IPS DF 4.7 (cell line): Measurements from ENCODE around the gene ADA.
"Not testable (repeated sequence)": the region's sequence is repeated elsewhere in the genome, so short reads cannot be mapped to it uniquely, and the experiment has no call there.

Experiments
- DNase-seq: peaks from one replicate; pipeline ENCODE4 v3.0.0-alpha.2; 2013; ENCODE audit warnings: low spot score; ENCODE audit errors: extremely low read depth

Gene ADA

DNA sequence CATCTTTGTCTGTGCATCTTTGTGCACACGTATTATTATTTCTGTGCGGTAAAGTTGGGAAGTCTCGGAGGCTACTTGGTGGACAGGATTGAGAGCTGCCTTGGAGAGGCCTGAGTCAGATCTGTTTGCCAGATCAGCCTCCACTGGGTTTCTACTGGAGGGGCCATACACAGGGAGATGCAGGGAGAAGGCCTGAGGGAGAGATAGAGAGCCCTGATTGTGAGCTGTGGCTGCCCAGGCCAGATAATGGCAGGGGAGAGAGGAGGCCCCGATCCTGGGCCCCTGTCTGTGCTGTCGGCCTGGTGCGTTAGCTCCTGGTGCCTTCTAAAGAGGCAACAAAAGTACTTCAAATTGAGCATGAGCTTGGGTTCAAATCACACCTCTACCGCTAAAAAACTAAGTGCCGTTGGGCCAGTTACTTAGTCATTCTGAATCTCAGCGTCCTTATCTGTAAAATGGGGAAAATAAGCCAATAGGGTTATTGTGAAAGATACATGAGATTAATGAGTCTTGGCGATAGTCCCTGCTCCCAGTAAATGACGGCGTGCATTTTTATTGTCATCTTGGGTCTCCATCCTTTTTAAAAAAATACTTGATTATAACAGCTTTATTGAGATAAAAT is 27.6 kb upstream of the ADA start:
- no peak for DNase-seq

- no peak for DNase-seq
Measured at GRCh38 chr20:44678242-44678641, 26.7 kb upstream of the ADA start.

DNA sequence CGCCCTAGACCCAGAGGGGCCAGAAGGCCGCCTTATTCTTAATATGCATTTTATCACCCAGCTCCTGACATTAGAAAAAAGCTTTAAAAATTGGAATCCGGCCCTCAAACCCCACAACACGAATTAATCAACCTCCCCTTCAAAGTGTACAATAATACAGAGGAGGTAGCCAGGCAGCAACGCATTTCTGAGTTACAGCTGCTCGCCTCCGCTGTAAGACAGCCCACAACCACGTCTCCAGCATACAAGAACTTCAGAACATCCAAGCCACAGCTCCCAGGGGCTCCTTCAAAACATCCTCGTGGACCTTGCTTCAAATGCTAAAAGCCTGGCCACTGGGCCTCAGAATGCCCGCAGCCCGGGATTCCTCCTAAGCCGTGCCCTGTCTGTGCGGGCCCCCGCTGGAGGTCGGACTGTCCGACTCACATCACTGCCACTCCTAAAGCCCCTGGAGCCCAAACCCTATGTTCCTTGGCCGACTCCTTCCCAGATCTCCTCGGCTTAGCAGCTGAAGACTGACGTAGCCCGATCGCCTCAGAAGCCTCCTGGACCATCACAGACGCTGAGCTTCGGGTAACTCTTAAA is 20.9 kb upstream of the ADA start:
- DNase-seq, result not testable (repeated sequence)

DNA sequence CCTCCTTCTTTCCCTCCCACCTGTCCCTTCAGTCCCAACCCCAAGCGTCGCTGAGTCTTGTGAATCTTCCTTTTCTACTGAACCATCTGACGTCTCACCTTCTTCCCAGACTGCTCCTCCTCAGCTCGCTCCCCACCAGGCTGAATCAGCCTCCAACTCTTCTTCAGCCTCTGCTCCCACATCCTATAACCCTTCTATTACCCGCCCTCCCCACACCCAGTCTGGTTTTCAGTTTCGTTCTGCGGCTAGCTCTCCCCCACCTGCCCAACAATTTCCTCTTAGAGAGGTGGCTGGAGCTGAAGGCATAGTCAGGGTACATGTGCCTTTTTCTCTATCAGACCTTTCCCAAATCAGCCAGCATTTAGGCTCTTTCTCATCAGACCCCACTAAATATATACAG is 20.0 kb upstream of the ADA start:
- not testable (repeated sequence) for DNase-seq

- not testable (repeated sequence) for DNase-seq
Measured at GRCh38 chr20:44670851-44671250, 19.4 kb upstream of the ADA start.

- DNase-seq, result no peak
Measured at GRCh38 chr20:44666066-44666465, 14.6 kb upstream of the ADA start.

- DNase-seq, result no peak
Measured at GRCh38 chr20:44664131-44664530, 12.6 kb upstream of the ADA start.

GRCh38 chr20:44662261-44662660 is 10.8 kb upstream of the ADA start:
- DNase-seq, result no peak

- no peak for DNase-seq
Measured at GRCh38 chr20:44660581-44660980, 9.1 kb upstream of the ADA start.

DNA sequence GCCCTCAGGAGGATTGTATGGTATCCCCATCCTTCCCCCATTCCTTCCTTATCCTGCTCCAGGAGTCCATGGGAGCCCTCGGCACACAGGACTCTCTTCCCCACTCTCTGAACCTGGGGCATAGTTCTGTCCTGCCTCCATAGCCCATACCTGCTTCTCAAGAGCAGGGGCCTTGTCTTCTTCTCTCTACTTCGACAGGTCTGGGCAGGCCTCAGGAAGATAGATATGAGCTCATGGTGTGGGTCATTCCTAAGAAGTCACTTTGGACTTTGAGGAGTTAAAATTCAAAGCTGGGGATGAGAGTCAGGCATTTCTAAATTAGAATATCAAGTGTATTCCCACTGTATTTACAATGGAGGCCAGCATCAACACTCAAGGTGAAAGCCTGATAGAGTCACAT is 8.4 kb upstream of the ADA start:
- DNase-seq, result no peak

GRCh38 chr20:44658810-44659209 is 7.3 kb upstream of the ADA start:
- DNase-seq, result no peak

DNA sequence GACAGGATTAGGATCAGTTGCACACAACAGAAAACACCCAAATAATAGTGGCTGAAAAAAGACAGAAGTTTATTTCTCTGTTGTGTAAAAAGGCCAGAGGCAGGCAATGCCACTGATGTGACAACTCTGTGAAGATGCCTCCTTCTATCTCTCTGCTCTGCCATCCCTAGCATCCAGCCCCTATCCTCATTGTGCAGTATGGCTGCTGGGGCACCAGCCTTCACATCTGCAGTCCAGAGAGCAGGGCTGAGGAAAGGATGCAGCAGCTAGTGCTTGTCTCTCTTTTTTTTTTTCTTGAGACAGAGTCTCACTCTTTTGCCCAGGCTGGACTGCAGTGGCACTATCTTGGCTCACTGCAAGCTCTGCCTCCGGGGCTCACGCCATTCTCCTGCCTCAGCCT is 6.4 kb upstream of the ADA start:
- DNase-seq, result no peak

DNA sequence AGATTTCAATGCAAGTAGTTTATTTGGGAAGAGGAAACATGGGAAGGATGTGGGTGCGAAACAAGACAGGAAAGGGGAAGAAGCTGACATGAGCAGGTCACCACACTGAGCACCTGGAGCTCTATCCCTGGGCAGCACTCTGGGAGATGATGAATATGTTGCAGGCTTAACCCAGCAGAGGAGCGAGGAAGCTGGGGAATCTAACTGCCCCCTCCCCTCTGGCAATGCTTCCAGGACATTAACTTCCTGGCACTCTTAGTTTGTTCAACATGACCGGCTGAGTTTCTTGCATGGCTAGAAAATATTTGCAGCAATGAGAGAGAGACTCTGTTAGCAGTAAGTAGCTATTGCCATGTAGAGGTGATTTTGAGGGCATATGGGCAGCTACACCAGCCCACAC is 4.9 kb upstream of the ADA start:
- DNase-seq, result no peak

DNA sequence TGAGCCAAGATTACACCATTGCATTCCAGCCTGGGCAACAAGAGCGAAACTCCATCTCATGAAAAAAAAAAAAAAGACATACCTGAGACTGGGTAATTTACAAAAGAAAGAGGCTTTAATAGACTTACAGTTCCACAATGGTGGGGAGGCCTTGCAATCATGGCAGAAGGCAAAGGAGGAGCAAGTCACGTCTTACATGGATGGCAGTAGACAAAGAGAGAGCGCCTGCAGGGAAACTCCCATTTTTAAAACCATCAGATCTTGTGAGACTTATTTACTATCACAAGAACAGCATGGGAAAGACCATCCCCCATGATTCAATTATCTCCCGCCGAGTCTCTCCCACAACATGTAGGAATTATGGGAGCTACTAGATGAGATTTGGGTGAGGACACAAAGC is 2.7 kb upstream of the ADA start:
- DNase-seq, result not testable (repeated sequence)

DNA sequence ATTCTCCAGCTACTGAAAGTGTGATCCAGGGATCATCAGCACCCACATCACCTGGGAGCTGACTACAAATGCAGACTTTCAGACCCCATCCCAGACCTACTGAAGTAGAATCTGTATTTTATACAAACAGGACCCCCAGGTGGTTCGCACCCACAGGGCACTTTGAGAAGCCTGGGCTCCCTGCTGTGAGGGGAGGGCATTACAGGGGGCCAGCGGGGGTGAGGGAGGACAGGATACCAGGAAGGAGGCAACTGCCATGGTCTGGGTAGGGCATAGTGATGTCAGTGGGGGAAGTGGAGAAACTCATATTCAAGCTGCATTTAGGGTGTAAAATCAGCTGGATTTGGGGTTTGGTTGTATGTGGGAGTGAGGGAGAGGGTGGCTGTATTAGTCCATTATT is 2.0 kb upstream of the ADA start:
- no peak for DNase-seq

GRCh38 chr20:44651434-44651683 is 140 bp downstream of the ADA start:
- no peak for DNase-seq

DNA sequence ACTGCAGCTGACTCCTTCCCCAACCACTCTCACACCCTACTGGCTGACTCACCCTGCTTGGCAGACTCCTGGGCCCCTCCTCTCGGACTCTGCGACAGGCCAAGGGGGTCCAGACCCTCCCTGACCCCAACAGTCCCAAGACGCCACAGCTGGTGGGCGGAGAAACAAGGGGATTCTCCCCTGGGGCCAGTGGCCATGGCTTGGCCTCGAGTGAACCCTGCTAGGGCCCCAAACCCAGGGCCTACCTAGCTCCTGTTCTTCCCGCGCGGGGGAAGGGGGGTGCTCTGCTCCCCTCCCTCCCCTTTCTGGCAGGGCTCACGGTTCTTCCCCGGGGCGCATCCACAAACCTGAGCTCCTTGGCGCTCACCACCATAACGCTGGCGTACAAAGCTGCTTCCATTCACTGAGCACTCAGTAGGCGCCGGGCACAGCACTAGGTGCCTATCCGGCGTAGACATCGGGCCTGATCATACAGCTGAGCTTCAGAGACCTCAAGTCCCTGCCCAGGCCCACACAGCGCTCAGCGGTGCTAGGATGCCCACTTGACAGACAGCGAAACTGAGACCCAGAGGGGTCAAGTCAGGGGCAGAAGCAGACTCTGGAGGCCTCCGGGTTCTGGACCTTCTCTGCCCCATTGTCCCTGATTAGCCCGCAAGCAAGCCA is 597 bp downstream of the ADA start:
- no peak for DNase-seq

- no peak for DNase-seq
Measured at GRCh38 chr20:44649976-44650375, 1.5 kb downstream of the ADA start.

- no peak for DNase-seq
Measured at GRCh38 chr20:44649126-44649525, 2.4 kb downstream of the ADA start.

GRCh38 chr20:44648579-44648978 is 2.9 kb downstream of the ADA start:
- DNase-seq, result no peak

DNA sequence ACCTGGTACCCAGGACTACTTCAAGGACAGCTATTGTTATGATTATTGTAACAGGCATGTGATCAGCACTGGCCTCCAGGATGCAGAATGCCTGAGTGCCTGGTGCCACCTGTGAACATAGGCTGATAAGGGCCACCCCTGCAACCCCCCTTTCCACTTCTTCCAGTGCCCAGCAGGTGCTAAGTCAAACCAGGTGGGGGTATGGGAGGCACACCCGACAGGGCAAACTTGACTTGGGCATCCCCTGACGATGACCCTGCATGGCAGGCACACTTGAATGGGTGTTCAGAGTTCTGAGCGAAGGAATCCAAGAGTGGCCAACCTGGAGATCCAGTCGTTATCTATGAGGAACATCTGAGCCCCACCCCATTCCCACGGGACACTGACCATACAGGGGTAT is 3.4 kb downstream of the ADA start:
- DNase-seq, result no peak

DNA sequence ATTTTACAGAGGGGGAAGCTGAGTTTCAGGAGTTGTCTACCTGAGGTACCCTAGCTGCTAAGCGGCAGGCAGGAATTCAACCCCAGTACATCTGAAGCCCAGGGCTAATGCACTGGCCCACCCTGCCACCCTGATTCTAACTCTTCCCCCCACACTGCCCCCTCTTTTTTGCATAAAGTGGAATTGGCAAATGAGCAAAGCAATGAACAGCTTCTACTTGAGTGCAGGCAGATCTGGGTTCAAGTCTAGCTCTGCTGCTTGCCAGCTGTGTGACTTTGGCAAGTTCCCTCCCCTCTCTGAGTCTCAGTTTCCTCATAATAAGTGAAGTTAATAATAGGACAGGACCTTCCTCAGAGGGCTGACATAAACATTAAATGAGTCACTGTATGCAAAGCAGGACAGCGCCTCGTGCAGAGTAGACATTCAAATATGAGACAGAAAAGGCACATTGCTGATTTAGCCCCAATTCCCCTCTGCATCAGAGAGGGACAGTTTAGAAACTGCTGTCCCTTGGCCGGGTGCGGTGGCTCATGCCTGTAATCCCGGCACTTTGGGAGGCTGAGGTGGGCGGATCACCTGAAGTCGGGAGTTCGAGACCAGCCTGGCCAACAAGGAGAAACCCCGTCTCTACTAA is 4.7 kb downstream of the ADA start:
- DNase-seq, result no peak
